SK-N-SH (cell line): ENCODE data around the gene TMUB1. TPM values are rescaled to one million over a fixed set of nuclear protein-coding genes. Genes with fewer than 3 reads are reported as not detected.

Experiments
- CTCF ChIA-PET: fragments of 300-600, 350-600 bp; formaldehyde crosslinking; extraction: SDS; loops from one replicate; lab custom pipeline; 2021; lab: Yijun Ruan, JAX
- POLR2A ChIA-PET: fragments of 350-600 bp; sonication (Branson Sonifier 250); formaldehyde crosslinking; extraction: SDS; loops from one replicate; lab custom pipeline; 2020; ENCODE audit warnings: antibody characterized with exemption, inconsistent platforms; lab: Yijun Ruan, JAX
- DNase-seq: peaks from one replicate; pipeline ENCODE4 v3.0.0; 2012
- H2AFZ ChIP-seq: fragments of 200-600 bp; sonication (generic); 2 replicates; pipeline ENCODE4 v1.8.1; 2016; ENCODE audit warnings: antibody characterized with exemption, mild to moderate bottlenecking, low read depth
- H3F3A ChIP-seq: fragments of 200-600 bp; sonication (generic); replicated peaks from 2 replicates; pipeline ENCODE3; 2016; ENCODE audit warnings: antibody characterized with exemption, mild to moderate bottlenecking; ENCODE audit not compliant: insufficient read depth
- H3K27ac ChIP-seq, 2 experiments: fragments of 200-500 bp in 1 of 2; fragments of 200-600 bp in 1 of 2; sonication (Bioruptor generic) in 1 of 2; sonication (generic), shearing (Covaris generic) in 1 of 2; 2 replicates each; pipeline versions ENCODE4 v1.5.1 to v1.6.1; 2014 to 2016; ENCODE audit warnings: low read depth in 2 of 2, inconsistent platforms in 1 of 2, low read length in 1 of 2, mild to moderate bottlenecking in 1 of 2, mixed read lengths in 1 of 2
- H3K27me3 ChIP-seq: fragments of 200-600 bp; sonication (generic), shearing (Covaris generic); 2 replicates; pipeline ENCODE4 v1.6.1; 2016; ENCODE audit warnings: mixed run types; ENCODE audit not compliant: insufficient read depth
- H3K36me3 ChIP-seq, 2 experiments: fragments of 200-500 bp in 1 of 2; fragments of 200-600 bp in 1 of 2; sonication (Bioruptor generic) in 1 of 2; sonication (generic) in 1 of 2; replicated peaks in 1 of 2; 2 replicates each; pipeline versions ENCODE3 to v1.5.1; 2014 to 2016; ENCODE audit warnings: low read length in 1 of 2, mild to moderate bottlenecking in 1 of 2; ENCODE audit not compliant: insufficient read depth in 2 of 2, control insufficient read depth in 1 of 2
- H3K4me1 ChIP-seq, 2 experiments: fragments of 200-500 bp in 1 of 2; fragments of 200-600 bp in 1 of 2; sonication (Bioruptor generic) in 1 of 2; sonication (generic), shearing (Covaris generic) in 1 of 2; 2 replicates each; pipeline versions ENCODE4 v1.5.1 to v1.6.1; 2014 to 2016; ENCODE audit warnings: low read depth in 1 of 2, low read length in 1 of 2, mixed run types in 1 of 2; ENCODE audit not compliant: insufficient read depth in 2 of 2, control insufficient read depth in 1 of 2
- H3K4me2 ChIP-seq: fragments of 200-600 bp; sonication (generic), shearing (Covaris generic); 2 replicates; pipeline ENCODE4 v1.6.1; 2017; ENCODE audit warnings: mixed run types
- H3K4me3 ChIP-seq, 2 experiments: fragments of 200-500 bp in 1 of 2; fragments of 200-600 bp in 1 of 2; sonication (Bioruptor generic) in 1 of 2; sonication (generic), shearing (Covaris generic) in 1 of 2; 2 replicates each; pipeline versions ENCODE4 v1.5.1 to v1.8.1; 2014 to 2016; ENCODE audit warnings: low read depth in 2 of 2, inconsistent platforms in 1 of 2, low read length in 1 of 2, mild to moderate bottlenecking in 1 of 2, mixed read lengths in 1 of 2, moderate library complexity in 1 of 2
- H3K79me2 ChIP-seq: fragments of 200-600 bp; sonication (generic); 2 replicates; pipeline ENCODE4 v1.8.1; 2017; ENCODE audit warnings: mild to moderate bottlenecking; ENCODE audit not compliant: insufficient read depth
- H3K9ac ChIP-seq: fragments of 200-600 bp; sonication (generic); 2 replicates; pipeline ENCODE4 v1.6.1; 2017; ENCODE audit warnings: mixed run types
- H3K9me2 ChIP-seq: fragments of 200-600 bp; sonication (generic); 2 replicates; pipeline ENCODE4 v1.6.1; 2017; ENCODE audit warnings: mixed run types
- H3K9me3 ChIP-seq: fragments of 200-600 bp; sonication (generic); 2 replicates; pipeline ENCODE4 v1.6.1; 2017; ENCODE audit warnings: mixed run types, mild to moderate bottlenecking, moderate library complexity
- H4K20me1 ChIP-seq: fragments of 200-600 bp; sonication (generic); 2 replicates; pipeline ENCODE4 v1.6.1; 2017; ENCODE audit warnings: mild to moderate bottlenecking, mixed run types; ENCODE audit not compliant: insufficient read depth
- FOSL2 ChIP-seq: IDR thresholded peaks from 2 replicates; pipeline ENCODE4 v1.4.0; 2012; ENCODE audit warnings: low read depth, mild to moderate bottlenecking, moderate library complexity, borderline replicate concordance
- FOXJ3 ChIP-seq: sonication (generic); formaldehyde crosslinking; IDR thresholded peaks from 2 replicates; pipeline ENCODE4 v1.5.1; 2020; ENCODE audit warnings: mild to moderate bottlenecking, missing genetic modification reagents
- FOXM1 ChIP-seq: IDR thresholded peaks from 2 replicates; pipeline ENCODE4 v1.4.0; 2012; ENCODE audit warnings: low read depth, mild to moderate bottlenecking
- POLR2AphosphoS5 ChIP-seq: IDR thresholded peaks from 2 replicates; pipeline ENCODE4 v1.6.1; 2012; ENCODE audit warnings: low read depth, low read length
- RCOR1 ChIP-seq: fragments of 150-350 bp; IDR thresholded peaks from 2 replicates; pipeline ENCODE4 v1.6.1; 2017; ENCODE audit warnings: antibody characterized with exemption, low read length
- RXRA ChIP-seq: IDR thresholded peaks from 2 replicates; pipeline ENCODE4 v1.4.0; 2012; ENCODE audit warnings: low read depth, mild to moderate bottlenecking, borderline replicate concordance
- SMC3 ChIP-seq: IDR thresholded peaks from 2 replicates; pipeline ENCODE4 v1.6.1; 2012; ENCODE audit warnings: low read depth, low read length, improper control_type of control experiment
- YY1 ChIP-seq: IDR thresholded peaks from 2 replicates; pipeline ENCODE4 v1.4.0; 2012; ENCODE audit warnings: low read depth, mild to moderate bottlenecking
- WGBS: methylation state at CpG from one replicate; pipeline ENCODE4 v1.1.6; 2017; ENCODE audit warnings: low lambda C conversion rate; 5-methylcytosine and 5-hydroxymethylcytosine counted together
- polyA plus RNA-seq, 3 experiments: library from polyadenylated mRNA; depleted of rRNA; stranded (reverse); fragments of >200 nt; gene quantifications; 2 replicates each; pipeline ENCODE4 v1.2.3, GENCODE V29; 2012
- TF ChIP-seq, protein P1 (sequence below): IDR thresholded peaks from 2 replicates; pipeline ENCODE4 v1.6.1; 2012; ENCODE audit warnings: mild to moderate bottlenecking, low read depth, low read length, moderate library complexity
- TF ChIP-seq, protein P2 (sequence below): fragments of 150-350 bp; IDR thresholded peaks from 2 replicates; pipeline ENCODE4 v1.6.1; 2017; ENCODE audit warnings: antibody characterized with exemption, low read length, low read depth, borderline replicate concordance

The TMUB1 gene
- polyA plus RNA-seq, 1 of the 3 experiments (the other 2 are of a cell fraction): 60.6 TPM

- H3K27me3 ChIP-seq: no peaks in the 10 kb centered on the region
- H3K9me2 ChIP-seq: no peaks in the 10 kb centered on the region
- no peak for DNase-seq
- POLR2A ChIA-PET: interaction anchor here (1.5 to 2.6 kb wide), 2 partner anchors 12 to 18 kb away, joined by 3 to 12 read pairs; partner anchors contain the start of genes ABCB8 and SLC4A2
- H3K4me3 ChIP-seq: no peak overlapping the region
- no peak overlapping the region for H3K4me2 ChIP-seq
- H3K4me1 ChIP-seq: peaks cover 30 to 35% of the 10 kb centered on the region in 2 experiments
- no peaks in the 10 kb centered on the region for H3K9me3 ChIP-seq
- H3K27ac ChIP-seq: peak overlapping the region; percentile 98
- whole genome bisulfite sequencing: 95% methylated on average over 23 of the region's 30 CpGs
- H3F3A ChIP-seq: peaks cover 25% of the 10 kb centered on the region
- H3K79me2 ChIP-seq: no peaks in the 10 kb centered on the region; the same call in 1 of the 2 replicates
- CTCF ChIA-PET: interaction anchor here (1.0 to 4.0 kb wide), 6 partner anchors 13 to 142 kb away, joined by 3 to 24 read pairs (median 4); partner anchors contain the start of gene CDK5
- H3K36me3 ChIP-seq: peaks cover 12 to 31% of the 10 kb centered on the region in 2 experiments
- no peaks in the 10 kb centered on the region for H4K20me1 ChIP-seq
- no peak overlapping the region for H2AFZ ChIP-seq
- no peak overlapping the region for H3K9ac ChIP-seq
- no peak for TF ChIP-seq POLR2AphosphoS5
- TF ChIP-seq, all 33 proteins: peak for 0
Measured at GRCh38 chr7:151040616-151041375, 42.5 kb downstream of the TMUB1 start.

GRCh38 chr7:151039850-151040548 is 43.3 kb downstream of the TMUB1 start:
- Histone ChIP-seq H3K4me2 (peak overlapping the region; percentile 65; the same call in 1 of the 2 replicates), H3F3A (peaks cover 25% of the 10 kb centered on the region), H3K9me2 (no peaks in the 10 kb centered on the region), H3K9ac (peak overlapping the region; percentile 61; the same call in 1 of the 2 replicates), H3K27me3 (no peaks in the 10 kb centered on the region), H3K27ac (peak overlapping the region; percentile 98), H3K36me3 (peaks cover 12 to 34% of the 10 kb centered on the region in 2 experiments), H3K4me3 (no peak overlapping the region), H3K9me3 (no peaks in the 10 kb centered on the region), H2AFZ (no peak overlapping the region), H4K20me1 (no peaks in the 10 kb centered on the region), H3K79me2 (no peaks in the 10 kb centered on the region; the same call in 1 of the 2 replicates), H3K4me1 (peaks cover 27 to 30% of the 10 kb centered on the region in 2 experiments)
- DNase-seq: peak; percentile 59
- CTCF ChIA-PET: interaction anchor here (0.6 to 9.5 kb wide), 16 partner anchors 8 to 75 kb away, joined by 3 to 59 read pairs (median 3); partner anchors contain the start of genes ABCB8, ASIC3 and CDK5
- no peak for TF ChIP-seq SMC3
- WGBS: 69% methylated on average over 16 of the region's 18 CpGs
- POLR2A ChIA-PET: interaction anchor here (1.2 to 2.6 kb wide), 2 partner anchors 8 to 11 kb away, joined by 5 to 12 read pairs; partner anchors contain the start of genes ABCB8 and ASIC3

GRCh38 chr7:151038951-151039849 is 44.1 kb downstream of the TMUB1 start:
- H3K4me1 ChIP-seq: peaks cover 25 to 30% of the 10 kb centered on the region in 2 experiments
- H3K4me2 ChIP-seq: peak overlapping the region; percentile 65
- 14% methylated on average over 10 of the region's 12 CpGs for WGBS
- POLR2A ChIA-PET: interaction anchor here (0.8 to 2.6 kb wide), 5 partner anchors 9 to 70 kb away, joined by 3 to 12 read pairs (median 4); partner anchors contain the start of genes ABCB8, ASIC3 and FASTK
- no peak overlapping the region for H2AFZ ChIP-seq
- H3K36me3 ChIP-seq: peaks cover 12 to 42% of the 10 kb centered on the region in 2 experiments
- H3K27me3 ChIP-seq: no peaks in the 10 kb centered on the region
- no peaks in the 10 kb centered on the region for H3K9me2 ChIP-seq
- peaks cover 25% of the 10 kb centered on the region for H3F3A ChIP-seq
- H4K20me1 ChIP-seq: no peaks in the 10 kb centered on the region
- CTCF ChIA-PET: interaction anchor here (0.6 to 9.5 kb wide), 18 partner anchors 9 to 103 kb away, joined by 3 to 59 read pairs (median 3); partner anchors contain the start of genes ABCB8, ASIC3 and CDK5
- H3K27ac ChIP-seq: peak overlapping the region; percentile 98
- no peaks in the 10 kb centered on the region; the same call in 1 of the 2 replicates for H3K79me2 ChIP-seq
- no peak overlapping the region for H3K4me3 ChIP-seq
- H3K9ac ChIP-seq: peak overlapping the region; percentile 73
- DNase-seq: peak; percentile 87
- no peaks in the 10 kb centered on the region for H3K9me3 ChIP-seq
- TF ChIP-seq, protein P1, sequence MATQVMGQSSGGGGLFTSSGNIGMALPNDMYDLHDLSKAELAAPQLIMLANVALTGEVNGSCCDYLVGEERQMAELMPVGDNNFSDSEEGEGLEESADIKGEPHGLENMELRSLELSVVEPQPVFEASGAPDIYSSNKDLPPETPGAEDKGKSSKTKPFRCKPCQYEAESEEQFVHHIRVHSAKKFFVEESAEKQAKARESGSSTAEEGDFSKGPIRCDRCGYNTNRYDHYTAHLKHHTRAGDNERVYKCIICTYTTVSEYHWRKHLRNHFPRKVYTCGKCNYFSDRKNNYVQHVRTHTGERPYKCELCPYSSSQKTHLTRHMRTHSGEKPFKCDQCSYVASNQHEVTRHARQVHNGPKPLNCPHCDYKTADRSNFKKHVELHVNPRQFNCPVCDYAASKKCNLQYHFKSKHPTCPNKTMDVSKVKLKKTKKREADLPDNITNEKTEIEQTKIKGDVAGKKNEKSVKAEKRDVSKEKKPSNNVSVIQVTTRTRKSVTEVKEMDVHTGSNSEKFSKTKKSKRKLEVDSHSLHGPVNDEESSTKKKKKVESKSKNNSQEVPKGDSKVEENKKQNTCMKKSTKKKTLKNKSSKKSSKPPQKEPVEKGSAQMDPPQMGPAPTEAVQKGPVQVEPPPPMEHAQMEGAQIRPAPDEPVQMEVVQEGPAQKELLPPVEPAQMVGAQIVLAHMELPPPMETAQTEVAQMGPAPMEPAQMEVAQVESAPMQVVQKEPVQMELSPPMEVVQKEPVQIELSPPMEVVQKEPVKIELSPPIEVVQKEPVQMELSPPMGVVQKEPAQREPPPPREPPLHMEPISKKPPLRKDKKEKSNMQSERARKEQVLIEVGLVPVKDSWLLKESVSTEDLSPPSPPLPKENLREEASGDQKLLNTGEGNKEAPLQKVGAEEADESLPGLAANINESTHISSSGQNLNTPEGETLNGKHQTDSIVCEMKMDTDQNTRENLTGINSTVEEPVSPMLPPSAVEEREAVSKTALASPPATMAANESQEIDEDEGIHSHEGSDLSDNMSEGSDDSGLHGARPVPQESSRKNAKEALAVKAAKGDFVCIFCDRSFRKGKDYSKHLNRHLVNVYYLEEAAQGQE: 0 out of 2 replicates have a peak, but pooled peaks have one; percentile 3
- peak; percentile 82 for TF ChIP-seq FOSL2
- peak; percentile 48 for TF ChIP-seq RCOR1
- TF ChIP-seq, protein P2, sequence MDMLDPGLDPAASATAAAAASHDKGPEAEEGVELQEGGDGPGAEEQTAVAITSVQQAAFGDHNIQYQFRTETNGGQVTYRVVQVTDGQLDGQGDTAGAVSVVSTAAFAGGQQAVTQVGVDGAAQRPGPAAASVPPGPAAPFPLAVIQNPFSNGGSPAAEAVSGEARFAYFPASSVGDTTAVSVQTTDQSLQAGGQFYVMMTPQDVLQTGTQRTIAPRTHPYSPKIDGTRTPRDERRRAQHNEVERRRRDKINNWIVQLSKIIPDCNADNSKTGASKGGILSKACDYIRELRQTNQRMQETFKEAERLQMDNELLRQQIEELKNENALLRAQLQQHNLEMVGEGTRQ: no peak
- 0 out of 2 replicates have a peak, but pooled peaks have one; percentile 19 for TF ChIP-seq FOXJ3 (CRISPR knock-in tag)
- peak; percentile 93; the same call in 1 of the 2 replicates for TF ChIP-seq RXRA
- 0 out of 2 replicates have a peak, but pooled peaks have one; percentile 7 for TF ChIP-seq YY1
- peak; percentile 70; the same call in 1 of the 2 replicates for TF ChIP-seq FOXM1
